ENCODE results near the gene RAX2. TPM values are rescaled to one million over a fixed set of nuclear protein-coding genes. Genes with fewer than 3 reads are reported as not detected.
"Not testable (repeated sequence)": the region's sequence is repeated elsewhere in the genome, so short reads cannot be mapped to it uniquely, and the experiment has no call there.

The RAX2 gene
- polyA plus RNA-seq (ENCODE audit: insufficient read length in 12 of 12), result not detected
- long read RNA-seq, donor 1, result 0 reads
- long read RNA-seq, donor 2, result 0 reads
- long read RNA-seq, donor 3, result 0 reads
- long read RNA-seq, donor 4, result 0 reads
- long read RNA-seq, donor 5, result 0 reads
- long read RNA-seq, donor 6, result 0 reads
- long read RNA-seq, donor 7, result 0 reads
- long read RNA-seq, donor 8, result 0 reads
- long read RNA-seq, donor 9, result 0 reads
- long read RNA-seq, donor 10, result 0 reads
- long read RNA-seq, donor 11, result 0 reads

GRCh38 chr19:3771906-3772455 is at the start of gene RAX2:
Gene RAX2 (minus strand): TSS chr19:3772228. CDS start chr19:3771742, 486 bp downstream.
- no peak for DNase-seq

DNA sequence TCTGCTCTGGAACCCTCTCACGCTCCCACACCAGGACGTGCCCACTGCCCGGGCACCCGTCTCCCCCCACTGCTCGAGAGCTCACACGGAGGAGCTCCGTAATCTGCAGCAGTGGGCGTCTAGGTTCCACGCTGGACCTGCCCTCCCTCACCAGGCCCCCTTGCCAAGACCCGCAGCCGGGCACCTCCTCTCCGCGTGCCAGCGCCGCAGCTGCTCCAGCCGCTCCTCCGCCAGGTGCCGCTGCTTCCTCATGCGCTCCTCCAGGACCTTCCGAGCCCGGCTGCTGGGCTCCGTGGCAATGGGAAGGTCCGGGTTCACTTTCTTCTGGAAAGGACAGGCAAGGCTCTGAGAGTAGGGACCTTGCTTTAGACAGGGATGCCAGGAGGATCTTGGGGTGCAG is 49.1 kb upstream of the RAX2 start:
- no peak for DNase-seq

- DNase-seq, result no peak
These were observed 48.0 kb upstream of the RAX2 start for GRCh38 chr19:3819989-3820388.

DNA sequence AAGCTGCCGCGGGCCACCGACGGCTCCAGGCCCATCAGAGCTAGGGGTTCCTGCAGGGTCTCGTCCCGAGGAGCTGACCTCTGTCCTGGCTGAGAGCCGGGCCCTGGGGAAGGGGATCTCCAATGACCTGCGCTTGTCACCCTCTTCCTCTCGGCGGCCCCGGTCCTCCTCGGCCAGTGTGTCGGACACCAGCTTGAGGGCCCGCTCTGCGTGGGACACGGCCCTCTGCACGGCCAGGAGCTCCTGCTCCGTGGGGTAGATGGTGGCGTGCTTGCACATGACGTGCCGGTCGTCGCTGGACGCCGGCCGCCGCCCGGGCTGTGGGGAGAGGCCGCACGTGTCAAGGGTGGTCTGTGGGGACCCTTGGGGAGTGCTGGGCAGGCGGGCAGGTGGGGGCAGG is 46.9 kb upstream of the RAX2 start:
- DNase-seq, result no peak

DNA sequence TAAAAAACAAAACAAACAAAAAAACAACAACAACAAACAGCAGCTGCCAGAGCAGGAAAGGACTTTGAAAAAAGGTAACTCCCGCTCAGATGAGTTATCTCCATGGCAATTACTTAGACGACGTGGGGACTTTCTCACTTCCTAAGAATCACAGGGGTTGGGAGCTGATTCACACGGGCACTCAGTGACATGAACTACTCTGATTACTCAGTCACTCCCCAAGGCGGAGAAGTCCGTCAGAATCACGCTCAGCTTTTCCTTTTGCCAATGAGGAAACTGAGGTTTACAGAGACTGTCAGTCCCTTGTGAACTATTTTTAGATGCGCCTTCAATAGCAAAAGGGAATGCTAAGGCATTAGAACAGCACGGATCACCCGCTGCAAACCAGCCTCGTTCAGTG is 46.4 kb upstream of the RAX2 start:
- DNase-seq, result no peak

DNA sequence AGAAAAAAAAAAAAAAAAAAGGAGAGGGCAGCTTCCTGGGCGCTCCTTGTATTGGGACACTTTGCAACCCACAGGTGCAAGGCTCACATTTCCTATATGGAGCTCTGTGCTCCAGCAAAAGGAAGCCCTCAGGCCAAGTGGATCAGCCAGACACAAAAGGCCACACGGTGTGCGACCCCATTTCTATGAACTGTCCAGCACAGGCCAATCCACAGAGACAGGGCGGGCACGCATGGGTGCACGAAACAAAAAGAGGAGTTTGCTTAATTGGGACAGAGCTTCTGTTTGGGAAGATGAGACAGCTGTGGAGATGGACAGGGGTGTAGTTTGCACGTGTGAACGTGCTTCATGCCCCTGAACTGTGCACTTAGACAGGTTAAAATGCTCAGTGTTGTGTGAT is 45.7 kb upstream of the RAX2 start:
- no peak for DNase-seq

DNA sequence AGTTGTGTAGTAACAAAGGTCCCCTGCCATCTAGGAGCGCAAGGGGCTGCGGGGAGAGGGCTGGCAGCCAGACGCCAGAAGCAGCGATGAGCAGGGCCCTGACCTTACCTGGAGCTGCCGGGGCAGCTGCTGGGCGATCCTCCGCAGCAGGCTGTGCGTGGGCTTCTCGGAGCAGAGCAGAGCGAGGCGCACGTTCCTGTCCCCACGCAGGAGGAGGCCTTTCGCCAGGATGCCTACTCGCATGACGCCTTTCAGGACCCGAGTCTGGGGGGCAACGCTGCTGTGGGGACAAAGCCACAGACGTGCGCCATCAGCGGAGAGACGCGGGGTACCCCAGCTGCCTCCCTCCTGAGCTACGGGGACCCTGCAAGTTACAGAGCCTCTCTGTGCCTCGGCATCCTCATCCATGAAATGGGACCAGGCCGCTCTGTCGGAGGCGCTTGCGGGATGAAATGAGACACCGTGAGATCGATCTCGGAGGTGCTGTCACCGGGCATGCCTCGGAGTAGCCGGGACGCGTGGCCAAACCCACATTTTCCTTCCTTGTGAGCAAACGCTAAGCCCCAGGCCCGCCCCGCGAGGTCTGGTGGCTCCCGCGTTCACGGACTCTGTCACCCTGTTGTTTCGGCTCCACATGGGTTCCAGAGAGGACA is 44.7 kb upstream of the RAX2 start:
- no peak for DNase-seq

DNA sequence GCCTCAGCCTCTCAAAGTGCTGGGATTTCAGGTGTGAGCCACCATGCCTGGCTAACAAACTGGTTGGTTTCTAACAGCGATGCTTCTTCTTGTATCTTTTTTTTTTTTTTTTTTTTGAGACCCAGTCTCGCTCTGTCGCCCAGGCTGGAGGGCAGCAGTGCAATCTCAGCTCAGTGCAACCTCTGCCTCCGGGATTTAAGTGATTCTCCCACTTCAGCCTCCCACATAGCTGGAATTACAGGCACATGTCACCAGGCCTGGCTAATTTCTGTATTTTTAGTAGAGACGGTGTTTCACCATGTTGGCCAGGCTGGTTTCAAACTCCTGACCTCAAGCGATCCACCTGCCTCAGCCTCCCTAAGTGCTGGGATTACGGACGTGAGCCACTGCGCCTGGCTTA is 44.1 kb upstream of the RAX2 start:
- not testable (repeated sequence) for DNase-seq

DNA sequence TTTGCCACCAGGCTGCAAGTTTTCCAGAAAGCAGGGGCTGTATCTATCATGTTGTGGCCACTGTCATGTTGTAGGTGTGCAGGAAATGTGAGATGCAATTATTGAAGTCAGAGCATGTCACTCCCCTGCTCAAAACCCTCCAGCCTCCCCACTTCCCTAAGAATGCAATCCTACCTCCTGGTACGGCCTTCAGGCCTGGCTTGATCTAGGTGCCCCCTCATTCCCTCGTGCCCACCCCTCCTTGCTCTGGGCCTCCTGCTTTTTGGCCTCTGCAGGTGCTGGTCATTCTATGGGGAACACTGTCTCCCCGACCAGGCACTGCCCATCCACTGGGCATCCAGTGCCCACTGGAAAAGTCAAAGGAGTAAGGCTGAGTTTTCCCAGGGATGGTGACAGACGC is 42.6 kb upstream of the RAX2 start:
- no peak for DNase-seq

GRCh38 chr19:3813473-3814392 is 41.7 kb upstream of the RAX2 start:
- DNase-seq, result no peak

DNA sequence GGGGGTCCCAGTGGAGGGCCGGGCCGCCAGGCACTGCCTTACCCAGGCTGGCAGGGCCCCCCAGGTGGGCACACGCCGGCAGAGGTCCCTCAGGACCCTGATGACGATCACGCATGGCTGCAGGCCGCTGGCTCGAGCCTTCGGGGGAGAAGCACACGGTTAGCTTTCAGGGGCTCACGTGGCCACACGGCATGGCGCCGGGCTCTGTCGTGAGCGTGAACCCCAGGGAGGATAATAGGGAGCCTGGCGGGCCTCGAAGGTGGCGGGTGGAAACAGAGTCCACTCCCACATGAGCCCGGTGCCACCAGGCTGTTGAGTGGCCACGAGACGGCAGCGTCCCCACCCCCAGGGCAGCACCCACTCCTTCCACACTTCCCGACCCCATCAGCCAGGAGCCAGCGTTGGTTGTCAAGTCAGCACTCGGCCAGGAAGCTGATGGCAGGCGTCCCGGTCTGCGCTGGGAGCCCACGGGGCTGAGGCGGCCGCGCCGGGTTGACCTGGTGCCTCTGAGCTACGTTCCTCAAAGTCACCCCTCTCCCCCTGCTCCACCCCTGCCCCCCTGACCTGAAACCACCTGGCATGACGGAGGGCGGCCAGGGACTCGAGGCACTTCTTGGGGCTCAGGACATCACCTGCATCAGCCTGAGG is 38.8 kb upstream of the RAX2 start:
- DNase-seq, result no peak

- no peak for DNase-seq
These were observed 38.1 kb upstream of the RAX2 start for GRCh38 chr19:3809881-3810707.

GRCh38 chr19:3808420-3809143 is 36.6 kb upstream of the RAX2 start:
- no peak for DNase-seq

DNA sequence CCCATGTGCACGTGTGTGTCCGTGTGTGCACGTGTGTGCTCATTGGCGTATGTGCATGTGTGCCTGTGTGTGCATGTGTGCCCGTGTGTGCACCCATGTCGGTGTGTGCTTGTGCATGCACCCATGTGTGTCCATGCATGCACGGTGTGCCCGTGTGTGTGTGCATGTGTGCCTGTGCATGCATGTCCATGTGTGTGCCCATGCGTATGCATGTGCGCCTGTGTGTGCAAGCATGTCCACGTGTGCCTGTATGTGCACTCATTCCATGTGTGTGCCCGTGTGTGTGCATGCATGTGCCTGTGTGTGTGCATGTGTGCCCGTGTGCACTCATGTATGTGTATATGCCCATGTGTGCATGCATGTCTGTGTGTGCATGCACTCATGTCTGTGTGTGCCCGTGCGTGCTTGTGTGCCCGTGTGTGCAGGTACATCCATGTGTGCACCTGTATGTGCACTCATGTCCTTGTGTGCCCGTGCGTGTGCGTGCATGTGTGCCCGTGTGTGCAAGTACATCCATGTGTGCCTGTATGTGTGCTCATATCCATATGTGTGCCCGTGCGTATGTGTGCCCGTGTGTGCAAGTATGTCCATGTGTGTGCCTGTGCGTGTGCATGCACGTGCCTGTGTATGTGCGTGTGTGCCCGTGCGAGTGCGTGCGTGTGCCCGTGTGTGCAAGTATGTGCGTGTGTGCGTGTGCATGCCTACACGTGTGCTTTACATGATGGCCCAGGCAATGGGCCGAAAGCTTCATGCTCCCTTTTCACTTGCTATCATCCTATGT is 35.7 kb upstream of the RAX2 start:
- no peak for DNase-seq

GRCh38 chr19:3807131-3807480 is 35.1 kb upstream of the RAX2 start:
- no peak for DNase-seq

- no peak for DNase-seq
These were observed 33.8 kb upstream of the RAX2 start for GRCh38 chr19:3805859-3806258.

DNA sequence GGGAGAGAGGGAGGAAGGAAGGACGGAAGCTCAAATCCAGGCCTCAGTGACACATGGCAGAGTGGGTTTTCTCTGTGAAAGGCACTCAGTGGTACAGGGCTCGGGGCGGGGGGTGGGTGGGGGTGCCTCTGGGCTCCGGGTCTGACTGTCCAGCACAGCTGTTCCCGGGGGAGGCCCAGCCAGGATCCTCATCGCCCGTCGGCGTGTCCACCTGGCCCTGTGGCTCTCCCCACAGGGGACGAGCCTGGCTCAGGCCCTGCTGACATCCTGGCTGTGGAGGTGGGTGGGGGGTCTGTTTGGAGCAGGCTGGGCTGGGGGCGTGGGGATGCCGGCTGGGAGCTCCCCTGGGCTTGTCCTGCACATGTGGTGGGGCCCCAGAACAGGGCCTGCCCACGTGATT is 32.4 kb upstream of the RAX2 start:
- no peak for DNase-seq

GRCh38 chr19:3803986-3804385 is 32.0 kb upstream of the RAX2 start:
- DNase-seq, result no peak

- no peak for DNase-seq
These were observed 31.3 kb upstream of the RAX2 start for GRCh38 chr19:3803114-3803888.

All from muscle of arm (tissue), 14 donors.